NCI-H748 treated with DMSO at 0.1 percent for 48 hours (cell line): Measurements from ENCODE around the gene GIPC2.

ENCODE experiments used
- DNase-seq: peaks from one replicate; lab custom pipeline; 2025; lab: John Stamatoyannopoulos, UW

Gene GIPC2

GRCh38 chr1:78146205-78146771, 100.5 kb downstream of the GIPC2 start:
- DNase-seq, result no peak

DNA sequence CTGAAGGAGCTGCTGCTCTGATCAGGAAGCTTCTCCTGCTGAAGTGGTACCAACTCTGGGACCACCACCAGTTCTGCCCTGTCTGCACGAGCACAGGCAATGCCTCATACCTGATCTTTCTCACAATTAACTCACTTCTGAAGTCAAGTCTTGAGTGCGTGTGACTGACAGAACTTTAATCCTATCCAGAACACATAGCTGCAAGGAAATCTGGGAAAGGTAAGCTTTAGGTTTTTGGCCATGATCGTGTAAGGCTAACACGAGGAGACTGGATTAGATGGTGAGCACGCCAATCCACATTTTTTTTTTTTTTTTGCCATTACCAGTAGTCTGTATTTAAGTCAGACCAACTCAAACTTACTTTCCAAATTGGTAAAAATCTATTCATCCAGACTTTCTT, 101.3 kb downstream of the GIPC2 start:
- no peak for DNase-seq

DNA sequence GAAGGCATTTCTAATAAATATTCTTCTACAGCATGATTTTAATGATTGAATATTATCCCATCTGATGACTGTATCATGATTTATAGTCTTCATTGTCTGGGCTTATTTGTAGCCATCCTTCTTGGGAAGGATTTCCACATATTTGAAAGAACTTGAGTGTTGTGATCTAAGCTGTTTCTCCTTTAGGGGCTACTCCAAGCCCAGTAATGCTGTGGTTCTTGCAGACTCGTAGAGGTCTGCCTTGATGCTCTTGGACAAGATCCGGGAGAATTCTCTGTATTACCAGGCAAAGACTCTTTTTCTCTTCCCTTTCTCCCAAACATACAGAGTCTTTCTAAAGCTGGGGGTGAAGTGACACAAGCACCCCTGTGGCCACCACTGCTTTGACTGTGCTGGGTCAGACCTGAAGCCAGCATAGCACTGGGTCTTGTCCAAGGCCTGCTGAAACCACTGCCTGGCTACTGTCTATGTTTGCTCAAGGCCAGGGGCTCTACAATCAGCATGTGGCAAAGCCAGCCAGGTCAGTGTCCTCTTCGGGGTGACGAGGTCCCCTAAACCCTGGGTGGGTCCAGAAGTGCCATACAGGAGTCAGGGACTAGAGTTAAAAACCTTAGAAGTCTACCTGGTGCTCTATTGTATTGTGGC, 107.4 kb downstream of the GIPC2 start:
- no peak for DNase-seq

DNA sequence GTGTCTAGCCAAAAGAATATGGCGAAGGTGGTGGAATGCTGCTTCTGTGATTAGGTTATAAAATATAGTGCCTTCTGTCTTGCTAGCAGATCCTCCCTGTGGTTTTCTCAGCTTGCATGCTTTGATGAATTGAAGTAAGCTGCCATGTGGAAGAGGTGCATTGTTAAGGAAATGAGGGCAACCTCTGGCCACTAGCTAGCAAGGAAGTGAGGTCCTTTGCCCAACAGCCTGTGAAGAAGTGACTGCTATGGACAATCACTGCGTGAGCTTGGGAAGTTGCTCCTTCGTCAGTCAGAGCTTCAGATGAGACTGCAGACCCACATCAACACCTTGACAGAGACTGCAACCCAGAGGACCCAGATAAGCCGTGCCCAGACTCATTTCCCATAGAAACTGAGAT, 109.4 kb downstream of the GIPC2 start:
- DNase-seq, result no peak

DNA sequence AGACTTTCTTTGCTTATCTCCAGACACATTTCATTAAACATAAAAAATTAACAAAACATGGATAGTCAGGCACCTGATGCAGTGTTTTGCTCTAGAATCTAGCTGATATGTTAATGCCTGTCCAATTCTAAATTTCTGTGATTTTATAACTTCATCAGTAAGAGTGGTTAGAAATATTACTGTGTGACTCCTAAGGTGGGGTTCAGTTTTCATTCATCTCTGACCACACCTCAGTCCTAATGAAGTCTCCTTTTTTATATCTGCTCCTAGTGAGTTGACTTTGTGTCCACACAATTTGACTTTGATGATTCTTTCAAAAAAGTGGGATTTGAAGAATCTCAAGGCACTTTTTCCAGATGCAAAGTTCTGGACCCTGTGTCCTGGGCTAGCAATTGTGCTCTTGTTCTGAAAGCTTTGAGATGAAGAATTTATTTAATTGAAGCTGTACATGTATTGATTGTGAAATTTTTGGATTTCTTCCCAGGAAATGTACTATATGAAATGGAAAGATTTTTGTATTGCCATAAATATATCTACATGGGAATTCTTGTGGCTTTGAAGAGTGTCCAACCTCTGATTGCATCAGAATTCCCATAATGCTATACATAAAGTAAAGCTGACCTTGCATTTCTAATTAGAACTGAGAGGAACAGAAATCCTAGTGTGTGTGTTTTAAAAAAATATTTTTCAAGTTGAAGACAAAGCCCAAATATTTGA, 111.2 kb downstream of the GIPC2 start:
- no peak for DNase-seq

GRCh38 chr1:78165816-78166215, 120.0 kb downstream of the GIPC2 start:
- DNase-seq, result no peak

DNA sequence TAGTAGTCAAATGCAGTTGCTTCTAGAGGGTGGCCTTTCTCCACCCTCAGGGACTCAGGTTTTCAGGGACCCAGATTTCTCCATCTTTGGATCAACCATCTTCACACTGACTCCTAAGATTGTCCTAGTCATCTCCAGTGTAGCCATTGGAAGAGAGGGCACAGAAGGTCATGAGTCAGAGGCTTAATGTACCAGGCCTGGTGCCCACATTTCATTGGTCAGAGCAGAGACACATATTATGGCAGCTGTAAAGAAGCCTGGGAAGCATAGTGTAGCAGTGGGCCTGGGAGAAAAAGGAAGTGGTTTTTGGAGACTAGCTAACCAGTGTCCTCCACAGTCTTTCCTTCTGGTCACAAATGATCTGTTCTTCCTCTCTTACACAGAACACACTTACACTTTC, 122.5 kb downstream of the GIPC2 start:
- no peak for DNase-seq

DNA sequence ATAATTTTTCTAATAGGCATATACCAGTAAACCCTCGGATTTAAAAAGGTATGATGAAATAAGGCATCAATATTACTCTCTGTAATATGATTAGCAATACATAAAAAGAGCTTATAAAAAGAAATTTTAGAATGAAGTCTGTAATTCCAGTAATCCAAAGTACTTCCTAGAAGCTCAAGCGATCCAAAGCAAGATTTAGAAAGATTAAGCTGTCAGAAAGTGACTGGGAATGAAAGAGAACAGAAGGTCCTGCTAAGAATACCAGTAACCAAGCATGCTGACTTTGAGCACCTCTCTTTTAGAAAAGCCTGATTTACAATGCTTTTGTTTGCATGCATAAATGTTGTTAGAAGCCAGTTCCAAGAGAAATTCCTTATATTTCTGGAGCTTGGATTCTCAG, 125.1 kb downstream of the GIPC2 start:
- DNase-seq, result no peak

- DNase-seq, result no peak
Measured at GRCh38 chr1:78171736-78172590, 126.2 kb downstream of the GIPC2 start.

DNA sequence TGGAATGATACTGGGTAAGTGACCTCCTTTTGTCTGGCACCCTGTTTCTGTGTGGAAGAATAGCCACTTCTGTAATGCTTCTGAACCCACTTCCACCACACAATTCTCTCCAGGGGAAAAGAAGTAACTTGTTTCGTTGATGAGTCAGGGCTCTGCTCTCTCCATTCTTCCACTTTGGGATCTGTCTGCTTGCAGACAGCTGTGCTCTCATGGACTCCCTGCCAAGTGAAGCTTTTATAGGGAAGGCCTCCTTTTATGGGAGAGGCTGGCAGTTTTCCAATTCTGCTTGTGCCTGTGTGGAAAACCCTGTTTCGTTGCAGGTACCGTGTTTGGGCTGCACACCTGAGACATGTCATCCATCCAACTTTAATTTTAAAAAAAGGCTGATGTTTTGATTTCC, 130.7 kb downstream of the GIPC2 start:
- DNase-seq, result peak; percentile 41

DNA sequence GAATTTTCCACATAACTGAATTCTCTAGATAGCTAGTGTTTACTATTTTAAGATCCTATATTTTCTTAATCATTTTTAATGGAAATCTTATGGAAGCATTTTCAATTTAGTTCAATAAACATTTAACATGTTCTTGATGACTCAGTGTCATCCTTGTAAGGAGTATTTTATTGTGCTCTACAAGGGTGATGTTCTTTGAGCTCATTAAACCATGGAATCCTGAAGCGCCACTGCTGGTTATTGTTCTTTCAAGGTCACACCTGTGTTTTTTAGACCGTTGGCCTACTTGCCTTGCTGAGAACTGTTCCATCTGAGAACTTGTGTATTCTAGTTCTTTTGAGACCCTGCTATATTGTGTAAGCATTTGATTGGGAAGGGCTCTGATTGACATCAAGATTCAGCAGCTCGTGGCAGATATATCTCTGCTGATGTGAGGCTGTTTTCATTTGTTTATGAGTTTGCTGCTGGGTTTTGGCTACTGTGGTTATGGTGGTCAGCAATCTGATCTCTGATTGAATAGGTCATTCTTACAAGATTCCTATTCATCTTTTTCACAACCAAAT, 132.0 kb downstream of the GIPC2 start:
- no peak for DNase-seq

- DNase-seq, result no peak
Measured at GRCh38 chr1:78178816-78179215, 133.1 kb downstream of the GIPC2 start.

GRCh38 chr1:78184460-78185072, 138.8 kb downstream of the GIPC2 start:
- no peak for DNase-seq
